Measurements from ENCODE around the gene TMEM187. TPM values are rescaled to one million over a fixed set of nuclear protein-coding genes. Genes with fewer than 3 reads are reported as not detected.

Gene TMEM187
- total and polyA plus RNA-seq, 10 donors = 2.0 to 12.2 (median 5.6) TPM

GRCh38 chrX:154032653-154033052, 60.1 kb downstream of the TMEM187 start:
- DNase-seq = no peak
- intact Hi-C loops (cut with DNase I; ENCODE audit: low total_unique reads) = no loop called here
- H3K27me3 ChIP-seq (replicated peaks in 1 of 7) = peaks cover 0 to 4% (median 0%) of the 10 kb centered on the region in 7 donors
- H3K4me3 ChIP-seq = no peak overlapping the region
- no peaks in the 10 kb centered on the region for H3K9me3 ChIP-seq
- WGBS, 5 donors = 69 to 97% (median 81%) methylated on average over 4 to 9 of the region's 9 CpGs; no CpG with 5 or more reads in 1 of the 5 donors
- no peak overlapping the region for H3K27ac ChIP-seq
- TF ChIP-seq POLR2AphosphoS5 (IDR thresholded peaks at IDR 0.05) (no peak), POLR2A (IDR thresholded peaks at IDR 0.05) (no peak), CTCF (IDR thresholded peaks at IDR 0.05 in 8 of 11, conservative IDR thresholded peaks at IDR 0.05 in 3 of 11) (no peak)
- peaks cover 0 to 15% (median 4%) of the 10 kb centered on the region in 6 donors for H3K4me1 ChIP-seq
- peaks cover 0 to 80% (median 26%) of the 10 kb centered on the region in 6 donors for H3K36me3 ChIP-seq

Small RNA genes lying within 50 kb of the gene (microRNA-seq; reads per million reads assigned to microRNA genes)
- gene MIR3202-1 (0 reads per million in 3 donors), gene MIR3202-2 (0 reads per million in 3 donors), gene MIR718 (0 reads per million in 3 donors)

Small RNA genes lying within 50 kb of the gene (small RNA-seq; reads per million reads assigned to genes)
- 0.15 to 0.69 (median 0.41) reads per million in 4 donors for gene MIR3202-1

Other genes with a start within 250 kb of the TMEM187 start
- gene BCAP31, start 248.4 kb upstream of the TMEM187 start, total RNA-seq = 100 to 1,000 TPM; 132 to 173 (median 136) TPM
- gene BCAP31, start 248.4 kb upstream of the TMEM187 start, polyA plus RNA-seq = 100 to 1,000 TPM in 2 of 3 donors, 10 to 100 TPM in 1; 77.3 to 135 (median 108) TPM
- 10 to 100 TPM; 14.9 to 28.1 (median 23.2) TPM for gene ABCD1, start 247.9 kb upstream of the TMEM187 start, total RNA-seq
- gene ABCD1, start 247.9 kb upstream of the TMEM187 start, polyA plus RNA-seq = 1 to 10 TPM; 5.1 to 9.7 (median 6.9) TPM
- gene PLXNB3, start 208.5 kb upstream of the TMEM187 start, total RNA-seq = 1 to 10 TPM in 6 of 7 donors, under 1 TPM in 1; 0.68 to 2.8 (median 1.7) TPM
- gene PLXNB3, start 208.5 kb upstream of the TMEM187 start, polyA plus RNA-seq = 1 to 10 TPM in 1 of 3 donors, under 1 TPM in 2; 0.48 to 1.5 (median 0.49) TPM
- not detected for gene SRPK3, start 191.7 kb upstream of the TMEM187 start, total RNA-seq
- under 1 TPM; 0.03 to 0.26 (median 0.07) TPM for gene SRPK3, start 191.7 kb upstream of the TMEM187 start, polyA plus RNA-seq
- gene IDH3G, start 178.4 kb upstream of the TMEM187 start, total RNA-seq = 10 to 100 TPM; 51.8 to 92.7 (median 68.7) TPM
- 10 to 100 TPM; 32.7 to 47.0 (median 41.3) TPM for gene IDH3G, start 178.4 kb upstream of the TMEM187 start, polyA plus RNA-seq
- gene SSR4, start 178.1 kb upstream of the TMEM187 start, total RNA-seq = 100 to 1,000 TPM; 144 to 307 (median 217) TPM
- 100 to 1,000 TPM; 357 to 488 (median 359) TPM for gene SSR4, start 178.1 kb upstream of the TMEM187 start, polyA plus RNA-seq
- gene PDZD4, start 142.2 kb upstream of the TMEM187 start, total RNA-seq = 10 to 100 TPM in 5 of 7 donors, 1 to 10 TPM in 2; 6.4 to 15.4 (median 10.7) TPM
- 10 to 100 TPM in 1 of 3 donors, 1 to 10 TPM in 2; 3.7 to 21.8 (median 9.4) TPM for gene PDZD4, start 142.2 kb upstream of the TMEM187 start, polyA plus RNA-seq
- 1 to 10 TPM; 1.2 to 5.1 (median 2.2) TPM for gene L1CAM, start 86.6 kb upstream of the TMEM187 start, total RNA-seq
- 1 to 10 TPM; 1.6 to 3.4 (median 3.2) TPM for gene L1CAM, start 86.6 kb upstream of the TMEM187 start, polyA plus RNA-seq
- gene AVPR2, start 68.1 kb upstream of the TMEM187 start, total RNA-seq = under 1 TPM in 1 of 7 donors, not detected in 6; 0.52 TPM
- under 1 TPM; 0.22 to 0.77 (median 0.26) TPM for gene AVPR2, start 68.1 kb upstream of the TMEM187 start, polyA plus RNA-seq
- 100 to 1,000 TPM; 176 to 317 (median 236) TPM for gene ARHGAP4, start 46.5 kb upstream of the TMEM187 start, total RNA-seq
- 100 to 1,000 TPM; 297 to 713 (median 635) TPM for gene ARHGAP4, start 46.5 kb upstream of the TMEM187 start, polyA plus RNA-seq
- gene NAA10, start 37.7 kb upstream of the TMEM187 start, total RNA-seq = 10 to 100 TPM; 56.4 to 89.1 (median 85.5) TPM
- 100 to 1,000 TPM; 123 to 174 (median 168) TPM for gene NAA10, start 37.7 kb upstream of the TMEM187 start, polyA plus RNA-seq
- 100 to 1,000 TPM in 1 of 7 donors, 10 to 100 TPM in 6; 42.0 to 105 (median 63.6) TPM for gene RENBP, start 28.1 kb upstream of the TMEM187 start, total RNA-seq
- gene RENBP, start 28.1 kb upstream of the TMEM187 start, polyA plus RNA-seq = 10 to 100 TPM; 44.3 to 91.3 (median 47.9) TPM
- 10 to 100 TPM; 50.6 to 86.5 (median 62.1) TPM for gene HCFC1, start 936 bp upstream of the TMEM187 start, total RNA-seq
- gene HCFC1, start 936 bp upstream of the TMEM187 start, polyA plus RNA-seq = 10 to 100 TPM in 2 of 3 donors, 1 to 10 TPM in 1; 9.5 to 22.7 (median 11.4) TPM
- 100 to 1,000 TPM in 2 of 7 donors, 10 to 100 TPM in 5; 86.2 to 118 (median 91.1) TPM for gene IRAK1, start 47.1 kb downstream of the TMEM187 start, total RNA-seq
- 10 to 100 TPM; 46.4 to 85.2 (median 55.2) TPM for gene IRAK1, start 47.1 kb downstream of the TMEM187 start, polyA plus RNA-seq
- 100 to 1,000 TPM in 1 of 7 donors, 10 to 100 TPM in 6; 63.3 to 104 (median 83.5) TPM for gene MECP2, start 125.0 kb downstream of the TMEM187 start, total RNA-seq
- gene MECP2, start 125.0 kb downstream of the TMEM187 start, polyA plus RNA-seq = 10 to 100 TPM; 15.2 to 22.7 (median 17.7) TPM
- gene OPN1LW, start 171.5 kb downstream of the TMEM187 start, total RNA-seq = not detected
- gene OPN1LW, start 171.5 kb downstream of the TMEM187 start, polyA plus RNA-seq = not detected
- gene OPN1MW, start 209.8 kb downstream of the TMEM187 start, total RNA-seq = not detected
- not detected for gene OPN1MW, start 209.8 kb downstream of the TMEM187 start, polyA plus RNA-seq
- not detected for gene OPN1MW2, start 247.0 kb downstream of the TMEM187 start, total RNA-seq
- gene OPN1MW2, start 247.0 kb downstream of the TMEM187 start, polyA plus RNA-seq = not detected

All from spleen (tissue), 11 donors.